Measurements from ENCODE around the gene SLC37A1. TPM values are rescaled to one million over a fixed set of nuclear protein-coding genes. Genes with fewer than 3 reads are reported as not detected.

SLC37A1 gene
- total RNA-seq, 2 donors from 2014 or later, result 21.0 to 24.0 TPM

- no peaks in the 10 kb centered on the region for H3K27me3 Mint-ChIP-seq
- no peak for DNase-seq
- no peaks in the 10 kb centered on the region for H3K36me3 Mint-ChIP-seq (ENCODE audit: low read depth)
- ATAC-seq, result no peak
- no peaks in the 10 kb centered on the region for H3K9me3 ChIP-seq (ENCODE audit: control insufficient read depth, low read length, poor library complexity, severe bottlenecking)
- no peaks in the 10 kb centered on the region for H3K4me1 Mint-ChIP-seq
- no peak overlapping the region for H3K27ac Mint-ChIP-seq
- H3K4me3 Mint-ChIP-seq, result no peak overlapping the region
Observed at GRCh38 chr21:42580793-42581321, 67.2 kb downstream of the SLC37A1 start.

DNA sequence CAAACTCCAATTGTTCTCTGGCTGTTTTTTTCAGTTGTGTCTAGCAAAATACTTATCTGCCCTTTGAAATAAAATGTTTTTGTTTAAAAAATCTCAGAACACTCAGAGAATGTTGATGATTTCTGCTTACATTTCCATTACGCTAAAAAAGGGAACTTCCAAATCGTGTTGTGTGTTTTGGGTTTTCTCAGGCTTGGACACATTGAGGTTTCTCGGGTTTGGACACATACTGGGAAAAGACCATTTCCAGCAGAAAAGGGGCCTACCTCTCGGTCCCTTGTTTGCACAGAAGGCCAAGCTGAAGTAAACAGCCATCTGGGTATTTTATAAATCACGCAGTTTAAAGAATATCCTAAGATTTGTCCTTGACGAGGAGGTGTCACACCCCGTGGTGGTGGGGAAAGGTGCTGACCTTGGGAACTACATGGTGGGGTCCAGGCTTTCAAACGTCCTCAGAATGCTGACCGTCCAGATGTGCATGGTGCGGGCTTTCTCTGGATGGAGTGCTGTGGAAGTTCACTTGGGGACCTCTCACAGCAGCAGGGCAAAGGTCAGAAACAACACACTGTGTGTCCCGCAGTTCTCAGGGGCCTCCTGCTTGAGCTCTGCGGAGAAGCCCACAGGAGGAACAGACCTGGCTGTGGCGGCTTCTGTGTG lies 67.8 kb downstream of the SLC37A1 start:
- H3K4me1 Mint-ChIP-seq, result no peaks in the 10 kb centered on the region
- H3K4me3 Mint-ChIP-seq, result no peak overlapping the region
- H3K27me3 Mint-ChIP-seq, result no peaks in the 10 kb centered on the region
- no peaks in the 10 kb centered on the region for H3K36me3 Mint-ChIP-seq (ENCODE audit: low read depth)
- no peaks in the 10 kb centered on the region for H3K9me3 ChIP-seq (ENCODE audit: control insufficient read depth, low read length, poor library complexity, severe bottlenecking)
- ATAC-seq, result no peak
- DNase-seq, result no peak
- no peak overlapping the region for H3K27ac Mint-ChIP-seq

DNA sequence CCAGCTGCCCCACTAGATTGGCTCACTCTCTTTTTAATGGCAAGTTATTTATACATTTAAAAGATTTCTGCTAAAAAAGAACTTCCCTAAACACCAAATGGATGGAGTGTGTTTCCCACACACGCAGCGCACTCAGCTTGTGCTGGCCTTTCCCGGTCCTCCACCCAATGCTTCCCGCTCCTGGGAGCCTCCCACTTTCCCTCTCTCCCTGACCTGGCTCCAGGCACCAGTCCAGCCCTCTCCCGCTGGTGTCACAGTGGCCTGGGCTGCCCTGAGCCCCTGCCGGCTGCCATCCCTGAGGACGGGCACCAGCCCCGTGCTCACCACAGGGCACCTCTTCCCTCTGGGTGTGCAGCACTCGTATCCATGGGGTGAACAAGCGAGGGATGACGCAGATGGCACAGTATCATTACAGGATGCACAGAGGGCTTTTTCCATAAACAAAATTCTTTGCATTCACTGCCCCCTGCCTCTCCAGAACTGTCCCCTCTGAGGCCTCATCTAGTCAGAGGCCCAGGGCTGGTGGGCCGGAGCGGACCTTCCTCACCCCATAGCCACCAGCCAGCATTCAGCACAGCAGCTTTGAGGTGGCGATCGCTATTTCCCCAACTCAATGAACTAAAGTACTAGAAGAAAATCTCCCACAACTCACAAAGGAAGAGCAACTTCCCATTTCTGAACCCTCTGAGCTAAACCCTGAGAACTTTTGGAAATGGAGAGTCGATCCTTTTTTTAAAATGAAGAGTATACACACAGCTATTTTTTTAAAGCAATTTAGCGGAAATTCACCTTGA lies 68.5 kb downstream of the SLC37A1 start:
- no peaks in the 10 kb centered on the region for H3K36me3 Mint-ChIP-seq (ENCODE audit: low read depth)
- no peaks in the 10 kb centered on the region for H3K27me3 Mint-ChIP-seq
- H3K4me3 Mint-ChIP-seq, result no peak overlapping the region
- no peaks in the 10 kb centered on the region for H3K4me1 Mint-ChIP-seq
- no peaks in the 10 kb centered on the region for H3K9me3 ChIP-seq (ENCODE audit: control insufficient read depth, low read length, poor library complexity, severe bottlenecking)
- DNase-seq (no peak), ATAC-seq (no peak)
- no peak overlapping the region for H3K27ac Mint-ChIP-seq

DNA sequence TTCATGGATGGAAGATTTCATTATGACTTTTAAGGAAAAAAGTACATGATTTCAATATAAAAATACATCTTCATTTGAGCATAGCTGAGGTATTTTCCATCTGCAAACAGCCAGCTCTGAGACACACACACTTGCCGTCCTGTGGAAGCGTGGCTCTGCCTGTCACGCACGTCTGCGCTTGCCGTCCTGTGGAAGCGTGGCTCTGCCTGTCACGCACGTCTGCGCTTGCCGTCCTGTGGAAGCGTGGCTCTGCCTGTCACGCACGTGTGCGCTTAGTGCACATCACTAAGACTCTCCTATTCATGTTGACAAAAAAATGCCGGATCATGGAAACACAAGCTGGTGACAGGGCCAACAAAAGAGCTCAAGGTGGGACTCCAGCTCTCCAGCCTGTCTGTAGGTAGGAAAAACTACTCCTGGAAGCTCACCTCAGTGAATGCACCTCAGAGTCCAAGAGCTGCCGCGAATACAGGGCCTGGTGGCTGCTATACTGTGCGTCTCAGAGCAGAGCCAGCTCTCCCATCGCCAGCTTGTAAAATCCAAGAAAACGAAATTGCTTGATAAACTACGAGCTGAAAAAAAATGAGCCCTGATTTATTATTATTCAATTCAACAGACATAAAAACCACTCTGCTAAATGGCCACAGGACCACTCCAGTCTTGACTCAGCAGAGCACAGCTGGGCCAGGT lies 69.3 kb downstream of the SLC37A1 start:
- H3K9me3 ChIP-seq (ENCODE audit: control insufficient read depth, low read length, poor library complexity, severe bottlenecking), result no peaks in the 10 kb centered on the region
- no peaks in the 10 kb centered on the region for H3K4me1 Mint-ChIP-seq
- ATAC-seq, result no peak
- DNase-seq, result no peak
- H3K36me3 Mint-ChIP-seq (ENCODE audit: low read depth), result no peaks in the 10 kb centered on the region
- H3K4me3 Mint-ChIP-seq, result no peak overlapping the region
- H3K27ac Mint-ChIP-seq, result no peak overlapping the region
- no peaks in the 10 kb centered on the region for H3K27me3 Mint-ChIP-seq

DNA sequence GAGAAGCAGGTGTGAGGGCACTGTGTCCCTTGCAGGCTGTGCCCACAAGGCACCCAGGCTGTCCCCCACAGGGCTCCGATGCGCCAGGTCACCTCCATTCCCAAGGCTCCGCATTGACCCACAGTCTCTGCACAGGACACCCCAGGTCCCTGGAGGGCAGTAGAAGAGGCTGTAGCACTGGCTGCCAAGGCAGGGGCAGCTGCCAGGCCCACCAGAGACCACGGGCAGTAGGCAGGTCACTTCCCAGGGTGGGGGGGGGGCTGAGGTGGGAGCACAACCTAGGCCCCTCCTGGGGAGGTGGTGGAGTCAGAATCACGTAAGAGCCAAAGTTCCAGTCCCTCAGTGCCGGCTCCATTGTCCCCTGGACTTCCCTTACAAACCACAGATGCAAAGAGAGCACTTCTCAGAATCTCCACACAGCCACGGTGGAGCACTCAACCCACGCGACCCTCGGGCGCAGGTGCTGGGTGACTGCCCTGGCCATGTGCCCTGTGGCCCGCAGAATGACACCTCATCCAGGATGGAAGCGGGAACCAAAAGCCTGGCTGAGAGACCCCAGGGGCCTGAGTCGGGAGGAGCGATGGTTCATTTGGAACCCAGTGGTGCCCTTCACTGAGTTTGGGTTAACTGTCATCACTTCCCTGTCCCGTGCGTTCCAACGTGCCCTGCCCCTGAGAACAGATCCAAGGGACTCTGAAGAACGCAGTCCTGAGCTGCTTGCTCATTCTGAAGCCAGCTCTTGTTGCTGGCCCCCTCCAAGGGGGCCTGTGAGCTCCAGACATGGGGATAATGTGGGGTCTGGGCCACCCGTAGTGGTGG lies 70.0 kb downstream of the SLC37A1 start:
- H3K4me1 Mint-ChIP-seq, result no peaks in the 10 kb centered on the region
- H3K4me3 Mint-ChIP-seq, result no peak overlapping the region
- H3K27me3 Mint-ChIP-seq, result no peaks in the 10 kb centered on the region
- no peak overlapping the region for H3K27ac Mint-ChIP-seq
- no peaks in the 10 kb centered on the region for H3K9me3 ChIP-seq (ENCODE audit: control insufficient read depth, low read length, poor library complexity, severe bottlenecking)
- ATAC-seq (no peak), DNase-seq (no peak)
- no peaks in the 10 kb centered on the region for H3K36me3 Mint-ChIP-seq (ENCODE audit: low read depth)

DNA sequence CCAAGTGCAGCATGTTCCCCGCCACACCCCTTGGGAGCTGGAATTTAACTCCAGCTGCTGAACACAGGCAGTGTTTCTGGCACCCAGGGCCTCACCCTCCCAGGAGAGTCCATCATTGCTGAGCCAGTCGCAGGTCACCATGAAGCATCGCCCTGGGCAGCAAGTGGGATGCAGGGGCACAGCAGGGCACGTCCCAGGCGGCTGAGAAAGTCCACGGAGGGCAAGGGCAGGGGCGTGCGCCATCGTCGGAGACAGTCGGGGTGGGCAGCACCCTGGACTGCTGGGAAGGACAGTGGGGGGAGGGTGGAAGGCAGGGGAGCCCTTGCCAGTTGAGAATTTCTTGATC lies 70.6 kb downstream of the SLC37A1 start:
- Mint-ChIP-seq H3K27ac (peak overlapping the region; percentile 45), H3K4me3 (no peak overlapping the region), H3K36me3 (ENCODE audit: low read depth) (no peaks in the 10 kb centered on the region), H3K27me3 (no peaks in the 10 kb centered on the region), H3K4me1 (no peaks in the 10 kb centered on the region)
- DNase-seq (no peak), ATAC-seq (no peak)
- no peaks in the 10 kb centered on the region for H3K9me3 ChIP-seq (ENCODE audit: control insufficient read depth, low read length, poor library complexity, severe bottlenecking)

GRCh38 chr21:42585881-42586280 lies 72.2 kb downstream of the SLC37A1 start:
- Mint-ChIP-seq H3K4me3 (no peak overlapping the region), H3K27ac (no peak overlapping the region), H3K4me1 (peaks cover under 1% of the 10 kb centered on the region), H3K36me3 (ENCODE audit: low read depth) (no peaks in the 10 kb centered on the region), H3K27me3 (no peaks in the 10 kb centered on the region)
- no peaks in the 10 kb centered on the region for H3K9me3 ChIP-seq (ENCODE audit: control insufficient read depth, low read length, poor library complexity, severe bottlenecking)
- DNase-seq (no peak), ATAC-seq (no peak)

GRCh38 chr21:42586406-42586805 lies 72.8 kb downstream of the SLC37A1 start:
- Mint-ChIP-seq H3K36me3 (ENCODE audit: low read depth) (no peaks in the 10 kb centered on the region), H3K27ac (no peak overlapping the region), H3K27me3 (no peaks in the 10 kb centered on the region), H3K4me3 (no peak overlapping the region), H3K4me1 (peaks cover 5% of the 10 kb centered on the region)
- DNase-seq, result no peak
- no peaks in the 10 kb centered on the region for H3K9me3 ChIP-seq (ENCODE audit: control insufficient read depth, low read length, poor library complexity, severe bottlenecking)
- no peak for ATAC-seq

DNA sequence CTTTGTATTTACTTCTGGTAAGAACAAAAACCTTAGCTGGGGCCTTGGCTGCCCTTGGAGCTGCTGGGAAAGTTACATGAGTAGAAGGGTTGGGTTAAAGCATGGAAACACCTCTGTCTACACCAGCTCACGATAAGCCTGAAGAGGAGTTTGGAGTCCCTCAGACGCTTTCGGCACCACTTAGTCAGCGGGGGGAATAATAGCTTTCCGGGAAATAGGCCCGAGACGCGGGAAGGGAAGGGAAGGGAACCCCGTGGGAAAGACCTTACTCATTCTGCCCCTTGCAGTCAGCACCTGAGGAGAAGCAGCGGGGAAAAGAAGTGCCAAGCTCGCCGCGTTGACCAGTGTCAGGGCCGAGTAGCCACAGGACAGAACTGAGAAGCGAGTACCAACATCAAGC lies 73.4 kb downstream of the SLC37A1 start:
- ATAC-seq (no peak), DNase-seq (no peak)
- H3K27me3 Mint-ChIP-seq, result peaks cover under 1% of the 10 kb centered on the region
- H3K27ac Mint-ChIP-seq, result no peak overlapping the region
- H3K36me3 Mint-ChIP-seq (ENCODE audit: low read depth), result no peaks in the 10 kb centered on the region
- H3K4me1 Mint-ChIP-seq, result peaks cover 5% of the 10 kb centered on the region
- H3K4me3 Mint-ChIP-seq, result no peak overlapping the region
- H3K9me3 ChIP-seq (ENCODE audit: control insufficient read depth, low read length, poor library complexity, severe bottlenecking), result no peaks in the 10 kb centered on the region

GRCh38 chr21:42590431-42591131 lies 76.9 kb downstream of the SLC37A1 start:
- Mint-ChIP-seq H3K4me1 (peaks cover 8% of the 10 kb centered on the region), H3K27ac (no peak overlapping the region), H3K27me3 (peaks cover 6% of the 10 kb centered on the region), H3K4me3 (no peak overlapping the region), H3K36me3 (ENCODE audit: low read depth) (no peaks in the 10 kb centered on the region)
- no peaks in the 10 kb centered on the region for H3K9me3 ChIP-seq (ENCODE audit: control insufficient read depth, low read length, poor library complexity, severe bottlenecking)
- ATAC-seq (no peak), DNase-seq (no peak)

DNA sequence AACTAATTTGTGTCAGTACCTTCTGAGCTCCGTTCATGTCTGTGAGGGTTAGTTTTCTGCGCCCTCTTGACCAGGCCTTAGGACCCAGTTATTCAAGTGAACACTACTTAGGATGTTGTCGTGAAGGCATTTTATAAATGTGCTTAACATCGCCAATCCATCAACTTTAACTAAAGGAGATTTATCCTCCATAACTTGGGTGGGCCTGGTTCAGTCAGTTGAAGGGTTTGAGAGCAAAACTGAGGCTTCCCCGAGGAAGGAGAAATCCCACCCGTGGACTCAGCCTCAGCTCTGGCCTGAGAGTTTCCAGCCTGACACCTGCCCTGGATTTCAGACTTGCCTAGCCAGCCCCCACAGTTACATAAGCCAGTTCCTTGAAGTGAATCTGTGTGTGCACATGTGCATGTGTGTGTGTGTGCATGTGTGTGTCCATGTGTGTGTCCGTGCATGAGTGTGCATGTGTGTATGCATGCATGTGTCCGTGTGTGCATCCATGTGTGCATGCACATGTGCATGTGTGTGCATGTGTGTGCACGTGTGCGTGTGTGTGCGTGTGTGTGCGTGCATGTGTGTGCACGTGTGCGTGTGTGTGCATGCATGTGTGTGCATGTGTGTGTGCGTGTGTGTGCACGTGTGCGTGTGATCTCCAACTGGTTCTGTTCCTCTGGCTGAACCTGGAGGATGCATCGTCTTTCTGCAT lies 77.7 kb downstream of the SLC37A1 start:
- H3K27ac Mint-ChIP-seq, result no peak overlapping the region
- H3K4me3 Mint-ChIP-seq, result no peak overlapping the region
- no peaks in the 10 kb centered on the region for H3K9me3 ChIP-seq (ENCODE audit: control insufficient read depth, low read length, poor library complexity, severe bottlenecking)
- H3K36me3 Mint-ChIP-seq (ENCODE audit: low read depth), result no peaks in the 10 kb centered on the region
- H3K4me1 Mint-ChIP-seq, result peaks cover 8% of the 10 kb centered on the region
- peaks cover 9% of the 10 kb centered on the region for H3K27me3 Mint-ChIP-seq
- ATAC-seq (no peak), DNase-seq (no peak)
